A549 (cell line): ENCODE measurements around the gene CYP4F3. TPM values are rescaled to one million over a fixed set of nuclear protein-coding genes. Genes with fewer than 3 reads are reported as not detected.

ENCODE experiments used
- ATAC-seq, 2 experiments: fragments of 200-7000 bp in 1 of 2; fragments of >200 bp in 1 of 2; cut with Nextera tagmentation in 1 of 2; cut with Tn5 transposase in 1 of 2; 3 replicates each; pipeline versions ENCODE4 v1.8.0 to v1.9.1; 2018 to 2020; ENCODE audit warnings: mild to moderate bottlenecking in 1 of 2, moderate library complexity in 1 of 2
- CTCF ChIA-PET: fragments of 300-600 bp; sonication (Branson Sonifier 250); formaldehyde crosslinking; extraction: SDS; loops from one replicate; lab custom pipeline; 2021; ENCODE audit warnings: antibody characterized with exemption, inconsistent platforms; lab: Yijun Ruan, JAX
- POLR2A ChIA-PET: fragments of 350-600 bp; formaldehyde crosslinking; extraction: SDS; loops from one replicate; lab custom pipeline; 2021; ENCODE audit warnings: antibody characterized with exemption, inconsistent platforms; lab: Yijun Ruan, JAX
- DNase-seq, 2 experiments: peaks; one replicate each; pipeline versions ENCODE4 v3.0.0 to v3.0.0-alpha.2; 2011 to 2016; ENCODE audit warnings: low read depth in 1 of 2, low spot score in 1 of 2
- FAIRE-seq: peaks from 2 replicates; lab custom pipeline; 2011; peaks lifted over from hg19 to GRCh38; lab: Jason Lieb, UNC
- H3K27ac ChIP-seq, 2 experiments: fragments of >200 bp; sonication (Bioruptor Twin); formaldehyde crosslinking; 3 replicates each; pipeline ENCODE4 v1.5.1; 2016 to 2017
- H3K4me1 ChIP-seq: fragments of >200 bp; sonication (Bioruptor Twin); formaldehyde crosslinking; 3 replicates; pipeline ENCODE4 v1.6.1; 2016
- H3K4me2 ChIP-seq: fragments of >200 bp; sonication (Bioruptor Twin); formaldehyde crosslinking; 3 replicates; pipeline ENCODE4 v1.6.1; 2016
- H3K4me3 ChIP-seq: fragments of >200 bp; sonication (Bioruptor Twin); formaldehyde crosslinking; 3 replicates; pipeline ENCODE4 v1.5.1; 2016
- H3K9me3 ChIP-seq: fragments of >200 bp; sonication (Bioruptor Twin); formaldehyde crosslinking; 3 replicates; pipeline ENCODE4 v1.6.1; 2016
- CBX8 ChIP-seq: fragments of 200-600 bp; sonication (generic); IDR thresholded peaks from 2 replicates; pipeline ENCODE4 v1.6.1; 2016
- CHD2 ChIP-seq: fragments of 150-350 bp; IDR thresholded peaks from 2 replicates; pipeline ENCODE4 v1.6.1; 2014; ENCODE audit warnings: low read length; ENCODE audit not compliant: partially characterized antibody
- EHF ChIP-seq: fragments of 250-450 bp; sonication (Bioruptor Pico); IDR thresholded peaks from 2 replicates; pipeline ENCODE4 v1.5.0; 2020; ENCODE audit warnings: mild to moderate bottlenecking
- EHMT2 ChIP-seq: fragments of 200-600 bp; sonication (generic); IDR thresholded peaks from 2 replicates; pipeline ENCODE4 v1.6.1; 2016; ENCODE audit warnings: antibody characterized with exemption, low read depth, mild to moderate bottlenecking, moderate library complexity
- EP300 ChIP-seq, 2 experiments: fragments of >200 bp; sonication (Bioruptor Twin); formaldehyde crosslinking; IDR thresholded peaks; 2 replicates in 1 of 2; 3 replicates in 1 of 2; pipeline ENCODE4 v1.6.1; 2016 to 2017
- FOSB ChIP-seq: fragments of 250-450 bp; sonication (Bioruptor Pico); IDR thresholded peaks from 2 replicates; pipeline ENCODE4 v1.5.0; 2020; ENCODE audit warnings: mild to moderate bottlenecking, moderate library complexity
- FOSL2 ChIP-seq, 2 experiments: fragments of 450-650 bp in 1 of 2; fragments of >200 bp in 1 of 2; sonication (Bioruptor Twin) in 1 of 2; formaldehyde crosslinking; IDR thresholded peaks; 2 replicates each; pipeline versions ENCODE4 v1.5.0 to v1.6.1; 2016 to 2020; ENCODE audit warnings: mild to moderate bottlenecking in 1 of 2, moderate library complexity in 1 of 2
- FOXS1 ChIP-seq: fragments of 250-450 bp; sonication (Bioruptor Pico); IDR thresholded peaks from 2 replicates; pipeline ENCODE4 v1.5.0; 2020; ENCODE audit warnings: mild to moderate bottlenecking, moderate library complexity
- HDAC2 ChIP-seq: fragments of 200-600 bp; sonication (generic); IDR thresholded peaks from 2 replicates; pipeline ENCODE4 v1.6.1; 2016
- HOXA7 ChIP-seq: fragments of 250-450 bp; sonication (Bioruptor Pico); IDR thresholded peaks from 2 replicates; pipeline ENCODE4 v1.5.0; 2020; ENCODE audit warnings: mild to moderate bottlenecking, moderate library complexity
- HOXB5 ChIP-seq: fragments of 250-450 bp; sonication (Bioruptor Pico); IDR thresholded peaks from 2 replicates; pipeline ENCODE4 v1.5.0; 2020; ENCODE audit warnings: mild to moderate bottlenecking, moderate library complexity
- KDM5A ChIP-seq: fragments of 200-600 bp; sonication (generic); IDR thresholded peaks from 2 replicates; pipeline ENCODE4 v1.6.1; 2016; ENCODE audit warnings: antibody characterized with exemption, mild to moderate bottlenecking
- MAFK ChIP-seq: fragments of 450-650 bp; IDR thresholded peaks from 2 replicates; pipeline ENCODE4 v1.6.1; 2014; ENCODE audit not compliant: partially characterized antibody
- MYC ChIP-seq: IDR thresholded peaks from 2 replicates; pipeline ENCODE4 v1.6.1; 2012; ENCODE audit warnings: mild to moderate bottlenecking, inconsistent platforms, low read length, improper control_type of control experiment, borderline replicate concordance
- NFE2L2 ChIP-seq: fragments of 150-350 bp; conservative IDR thresholded peaks from 2 replicates; pipeline ENCODE4 v1.6.1; 2014; ENCODE audit warnings: low read length
- NPAS2 ChIP-seq: fragments of 250-450 bp; sonication (Bioruptor Pico); IDR thresholded peaks from 2 replicates; pipeline ENCODE4 v1.8.0; 2022; ENCODE audit warnings: mild to moderate bottlenecking, moderate library complexity, borderline replicate concordance
- NR3C1 ChIP-seq: fragments of >200 bp; sonication (Bioruptor Twin); formaldehyde crosslinking; IDR thresholded peaks from 3 replicates; pipeline ENCODE4 v1.6.1; 2017
- PHF8 ChIP-seq: fragments of 200-600 bp; sonication (generic); IDR thresholded peaks from 2 replicates; pipeline ENCODE4 v1.6.1; 2016; ENCODE audit warnings: low read depth, mild to moderate bottlenecking, antibody characterized with exemption, moderate library complexity, borderline replicate concordance
- POLR2AphosphoS2 ChIP-seq: conservative IDR thresholded peaks from 2 replicates; pipeline ENCODE4 v1.6.1; 2012; ENCODE audit warnings: low read length, improper control_type of control experiment, inconsistent platforms
- RARB ChIP-seq: fragments of 250-450 bp; sonication (Bioruptor Pico); IDR thresholded peaks from 2 replicates; pipeline ENCODE4 v1.8.0; 2021; ENCODE audit warnings: mild to moderate bottlenecking, moderate library complexity
- RFX5 ChIP-seq: fragments of 450-650 bp; IDR thresholded peaks from 2 replicates; pipeline ENCODE4 v1.7.1; 2014; ENCODE audit warnings: antibody characterized with exemption, mild to moderate bottlenecking, moderate library complexity
- SREBF2 ChIP-seq: fragments of 450-650 bp; IDR thresholded peaks from 2 replicates; pipeline ENCODE4 v1.6.1; 2014; ENCODE audit warnings: mild to moderate bottlenecking, moderate library complexity
- ZFP36 ChIP-seq: fragments of 450-650 bp; IDR thresholded peaks from 2 replicates; pipeline ENCODE4 v1.6.1; 2014; ENCODE audit warnings: borderline replicate concordance; ENCODE audit not compliant: partially characterized antibody
- WGBS: methylation state at CpG from one replicate; pipeline ENCODE4 v1.1.6; 2017; ENCODE audit errors: missing lambda C conversion rate; 5-methylcytosine and 5-hydroxymethylcytosine counted together
- polyA plus RNA-seq, 4 experiments: library from polyadenylated mRNA; depleted of rRNA in 3 of 4; stranded (reverse); fragments of >200 nt; fragmentation: RNase III in 1 of 4; extraction: RNeasy Plus Mini Kit Qiagen cat#74134 plus additional on column Dnase treatment in 1 of 4; gene quantifications; 2 replicates in 3 of 4; 3 replicates in 1 of 4; pipeline ENCODE4 v1.2.3, GENCODE V29; 2011 to 2017
- TF ChIP-seq, protein P1 (sequence below): fragments of >200 bp; sonication (Bioruptor Twin); formaldehyde crosslinking; IDR thresholded peaks from 3 replicates; pipeline ENCODE4 v1.5.1; 2016
- TF ChIP-seq, protein P2 (sequence below): IDR thresholded peaks from 2 replicates; pipeline ENCODE4 v1.6.1; 2012
- TF ChIP-seq, protein P3 (sequence below): fragments of 450-650 bp; IDR thresholded peaks from 2 replicates; pipeline ENCODE4 v1.6.1; 2014; ENCODE audit warnings: antibody characterized with exemption
- TF ChIP-seq, protein P4 (sequence below): fragments of 250-450 bp; sonication (Bioruptor Pico); IDR thresholded peaks from 2 replicates; pipeline ENCODE4 v1.5.0; 2020; ENCODE audit warnings: low read depth, mild to moderate bottlenecking, moderate library complexity

The CYP4F3 gene
- polyA plus RNA-seq, 2 of the 4 experiments (the other 2 are of a cell fraction) = 8.9 to 33.2 TPM

DNA sequence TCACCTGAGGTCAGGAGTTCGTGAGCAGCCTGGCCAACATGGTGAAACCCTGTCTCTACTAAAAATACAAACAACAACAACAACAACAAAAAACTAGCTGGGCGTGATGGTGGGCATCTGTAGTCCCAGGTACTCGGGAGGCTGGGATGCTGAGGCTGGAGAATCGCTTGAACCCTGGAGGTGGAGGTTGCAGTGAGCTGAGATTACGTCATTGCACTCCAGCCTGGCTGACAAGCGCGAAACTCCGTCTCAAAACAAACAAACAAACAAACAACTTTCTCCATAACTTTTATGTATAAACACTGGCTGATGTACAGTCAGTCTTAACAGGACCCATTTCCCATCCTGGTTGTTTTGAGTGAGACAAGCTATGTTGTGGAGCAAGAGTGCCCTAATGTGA is 31.4 kb upstream of the CYP4F3 start:
- ChIA-PET POLR2A (no interaction called here), CTCF (interaction anchor here (1.6 kb wide), 1 partner anchor 20 kb away, joined by 7 read pairs; no protein-coding TSS in a partner anchor)
- ATAC-seq (no peak), DNase-seq (no peak), FAIRE-seq (no peak)
- TF ChIP-seq NPAS2 (CRISPR knock-in tag) (no peak), HOXB5 (CRISPR knock-in tag) (no peak), EHF (CRISPR knock-in tag) (no peak), CBX8 (no peak), SREBF2 (no peak), MAFK (no peak), FOSB (CRISPR knock-in tag) (no peak), KDM5A (no peak), EP300 (IDR thresholded peaks at IDR 0.05) (no peak), CHD2 (no peak)
- TF ChIP-seq, protein P1, sequence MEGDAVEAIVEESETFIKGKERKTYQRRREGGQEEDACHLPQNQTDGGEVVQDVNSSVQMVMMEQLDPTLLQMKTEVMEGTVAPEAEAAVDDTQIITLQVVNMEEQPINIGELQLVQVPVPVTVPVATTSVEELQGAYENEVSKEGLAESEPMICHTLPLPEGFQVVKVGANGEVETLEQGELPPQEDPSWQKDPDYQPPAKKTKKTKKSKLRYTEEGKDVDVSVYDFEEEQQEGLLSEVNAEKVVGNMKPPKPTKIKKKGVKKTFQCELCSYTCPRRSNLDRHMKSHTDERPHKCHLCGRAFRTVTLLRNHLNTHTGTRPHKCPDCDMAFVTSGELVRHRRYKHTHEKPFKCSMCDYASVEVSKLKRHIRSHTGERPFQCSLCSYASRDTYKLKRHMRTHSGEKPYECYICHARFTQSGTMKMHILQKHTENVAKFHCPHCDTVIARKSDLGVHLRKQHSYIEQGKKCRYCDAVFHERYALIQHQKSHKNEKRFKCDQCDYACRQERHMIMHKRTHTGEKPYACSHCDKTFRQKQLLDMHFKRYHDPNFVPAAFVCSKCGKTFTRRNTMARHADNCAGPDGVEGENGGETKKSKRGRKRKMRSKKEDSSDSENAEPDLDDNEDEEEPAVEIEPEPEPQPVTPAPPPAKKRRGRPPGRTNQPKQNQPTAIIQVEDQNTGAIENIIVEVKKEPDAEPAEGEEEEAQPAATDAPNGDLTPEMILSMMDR = no peak
- TF ChIP-seq, protein P2, sequence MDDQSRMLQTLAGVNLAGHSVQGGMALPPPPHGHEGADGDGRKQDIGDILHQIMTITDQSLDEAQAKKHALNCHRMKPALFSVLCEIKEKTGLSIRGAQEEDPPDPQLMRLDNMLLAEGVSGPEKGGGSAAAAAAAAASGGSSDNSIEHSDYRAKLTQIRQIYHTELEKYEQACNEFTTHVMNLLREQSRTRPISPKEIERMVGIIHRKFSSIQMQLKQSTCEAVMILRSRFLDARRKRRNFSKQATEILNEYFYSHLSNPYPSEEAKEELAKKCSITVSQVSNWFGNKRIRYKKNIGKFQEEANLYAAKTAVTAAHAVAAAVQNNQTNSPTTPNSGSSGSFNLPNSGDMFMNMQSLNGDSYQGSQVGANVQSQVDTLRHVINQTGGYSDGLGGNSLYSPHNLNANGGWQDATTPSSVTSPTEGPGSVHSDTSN = no peak
- H3K4me2 ChIP-seq = no peak overlapping the region
- no peak overlapping the region for H3K4me3 ChIP-seq
- H3K9me3 ChIP-seq = no peaks in the 10 kb centered on the region
- WGBS = 29% methylated on average over 7 of the region's 8 CpGs
- no peaks in the 10 kb centered on the region for H3K4me1 ChIP-seq
- H3K27ac ChIP-seq = no peak overlapping the region

DNA sequence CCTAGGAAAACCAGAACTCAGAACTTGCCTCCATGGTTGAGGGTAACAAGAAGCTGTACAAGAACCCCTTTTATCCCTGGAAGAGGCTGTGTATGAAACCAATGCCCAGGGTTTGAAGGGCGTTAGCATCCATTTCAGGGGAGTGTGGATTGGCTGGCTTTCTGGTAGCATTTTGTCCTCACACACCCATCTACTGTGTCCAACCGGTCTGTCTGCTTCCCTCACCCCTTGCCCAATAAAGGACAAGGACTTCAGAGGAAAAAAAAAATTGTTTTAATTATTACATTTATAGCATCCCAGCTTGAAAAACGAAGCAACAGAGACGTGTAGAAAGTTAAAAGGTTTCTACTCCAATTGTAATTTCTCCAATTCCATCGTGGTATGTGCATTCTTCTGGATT is 28.4 kb upstream of the CYP4F3 start:
- POLR2A ChIA-PET = no interaction called here
- WGBS = 8% methylated on average over 5 of the region's 5 CpGs
- H3K4me3 ChIP-seq = no peak overlapping the region
- no peak overlapping the region for H3K27ac ChIP-seq
- DNase-seq = no peak
- CTCF ChIA-PET = no interaction called here
- FAIRE-seq = no peak
- TF ChIP-seq NR3C1 = no peak
- H3K4me2 ChIP-seq = no peak overlapping the region
- H3K9me3 ChIP-seq = no peaks in the 10 kb centered on the region
- ATAC-seq = no peak
- no peaks in the 10 kb centered on the region for H3K4me1 ChIP-seq

DNA sequence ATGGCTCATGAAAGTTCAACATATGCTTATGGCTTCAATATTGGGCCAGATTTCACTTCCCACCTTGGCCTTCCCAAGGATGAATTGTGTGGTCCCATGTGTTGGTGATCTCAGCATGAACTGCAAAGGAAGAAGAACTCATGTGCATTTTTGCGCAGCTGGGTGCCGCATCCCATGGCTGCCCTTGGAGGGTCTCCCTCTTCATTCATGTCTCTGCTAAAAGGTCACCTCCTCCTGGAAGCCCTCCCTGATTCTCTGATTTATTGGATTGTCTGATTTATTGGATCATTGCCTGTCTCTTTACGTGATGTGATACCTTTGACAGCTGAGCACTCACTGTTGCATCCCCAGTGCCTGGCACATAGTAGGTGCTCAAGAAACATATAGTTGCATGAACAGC is 27.4 kb upstream of the CYP4F3 start:
- DNase-seq = no peak
- TF ChIP-seq RARB (CRISPR knock-in tag) (no peak), ZFP36 (peak; percentile 33), POLR2AphosphoS2 (no peak)
- TF ChIP-seq, all 56 proteins: peak for 1
- ChIA-PET POLR2A (no interaction called here), CTCF (no interaction called here)
- Histone ChIP-seq H3K4me3 (no peak overlapping the region), H3K4me1 (no peaks in the 10 kb centered on the region), H3K27ac (no peak overlapping the region), H3K9me3 (no peaks in the 10 kb centered on the region), H3K4me2 (no peak overlapping the region)
- ATAC-seq = no peak
- 78% methylated on average over 3 of the region's 3 CpGs for WGBS
- no peak for FAIRE-seq

DNA sequence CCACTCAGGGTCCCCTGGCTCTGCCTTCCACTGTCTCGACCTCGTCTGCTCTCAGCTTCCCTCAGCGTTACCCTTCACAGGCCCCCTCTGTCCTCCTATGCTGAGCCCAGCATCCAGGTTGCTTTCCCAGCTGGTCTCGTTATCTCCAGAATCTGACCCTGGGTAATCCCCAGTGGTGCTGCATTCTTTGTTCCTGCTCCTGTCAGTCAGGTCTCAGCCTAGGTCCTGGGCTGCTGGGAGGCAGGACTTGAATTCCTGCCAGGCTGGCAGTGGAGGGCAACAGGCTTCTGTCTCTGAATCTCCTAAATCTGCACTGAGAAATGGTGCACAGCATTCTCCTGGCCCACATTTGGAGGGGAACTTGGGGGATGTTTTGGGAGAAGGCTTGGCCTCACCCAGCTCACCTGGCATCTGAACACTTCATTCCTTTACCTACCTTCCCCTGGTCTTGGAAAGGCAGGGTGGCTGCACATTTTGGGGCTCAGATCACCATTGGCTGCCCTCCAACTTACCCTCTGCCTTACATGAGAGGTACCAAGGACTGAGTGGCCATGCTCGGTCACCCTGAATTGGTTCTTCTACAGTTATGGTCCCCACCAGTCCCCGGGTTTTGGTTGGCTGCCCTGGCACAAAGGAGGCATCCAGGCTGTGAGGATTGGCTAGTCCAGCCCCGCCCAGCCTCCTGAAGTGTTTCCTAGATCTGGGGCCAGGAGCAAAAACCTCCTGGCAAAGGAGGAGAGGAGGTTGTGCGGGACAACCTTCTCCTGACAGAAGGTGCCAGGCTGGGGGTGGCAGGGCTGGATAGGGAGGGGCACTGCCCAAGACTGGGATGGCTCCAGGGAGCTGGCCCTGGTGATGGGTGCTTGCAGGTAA is 26.0 kb upstream of the CYP4F3 start, which contains the start of gene CYP4F8:
CYP4F8 (plus strand) TSS at position 712 of the 873 bp plus-strand sequence. CDS start 399 bp downstream, outside the sequence.
- Histone ChIP-seq H3K4me2 (no peak within 1 kb of the TSS), H3K9me3 (no peaks in the 10 kb centered on the region), H3K4me1 (no peaks in the 10 kb centered on the region), H3K4me3 (no peak within 1 kb of the TSS), H3K27ac (no peak within 1 kb of the TSS)
- 33% methylated on average over 5 of the region's 8 CpGs for WGBS
- ATAC-seq = no peak; a peak in 1 of 6 replicates
- CTCF ChIA-PET = interaction anchor here (0.6 kb wide), 1 partner anchor 654 kb away, joined by 3 read pairs; no protein-coding TSS in a partner anchor
- FAIRE-seq = no peak
- no peak for DNase-seq
- POLR2A ChIA-PET = no interaction called here
- TF ChIP-seq FOSL2 (IDR thresholded peaks at IDR 0.05) (no peak), FOSL2 (CRISPR knock-in tag; IDR thresholded peaks at IDR 0.05) (no peak), RFX5 (no peak), HDAC2 (no peak), KDM5A (no peak), EHMT2 (no peak), PHF8 (no peak), FOSB (CRISPR knock-in tag) (no peak), FOXS1 (CRISPR knock-in tag) (no peak), RARB (CRISPR knock-in tag) (no peak), NFE2L2 (no peak), MYC (no peak), HOXA7 (CRISPR knock-in tag) (no peak), EHF (CRISPR knock-in tag) (no peak)
- TF ChIP-seq, protein P3, sequence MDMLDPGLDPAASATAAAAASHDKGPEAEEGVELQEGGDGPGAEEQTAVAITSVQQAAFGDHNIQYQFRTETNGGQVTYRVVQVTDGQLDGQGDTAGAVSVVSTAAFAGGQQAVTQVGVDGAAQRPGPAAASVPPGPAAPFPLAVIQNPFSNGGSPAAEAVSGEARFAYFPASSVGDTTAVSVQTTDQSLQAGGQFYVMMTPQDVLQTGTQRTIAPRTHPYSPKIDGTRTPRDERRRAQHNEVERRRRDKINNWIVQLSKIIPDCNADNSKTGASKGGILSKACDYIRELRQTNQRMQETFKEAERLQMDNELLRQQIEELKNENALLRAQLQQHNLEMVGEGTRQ = no peak
- TF ChIP-seq, protein P4, sequence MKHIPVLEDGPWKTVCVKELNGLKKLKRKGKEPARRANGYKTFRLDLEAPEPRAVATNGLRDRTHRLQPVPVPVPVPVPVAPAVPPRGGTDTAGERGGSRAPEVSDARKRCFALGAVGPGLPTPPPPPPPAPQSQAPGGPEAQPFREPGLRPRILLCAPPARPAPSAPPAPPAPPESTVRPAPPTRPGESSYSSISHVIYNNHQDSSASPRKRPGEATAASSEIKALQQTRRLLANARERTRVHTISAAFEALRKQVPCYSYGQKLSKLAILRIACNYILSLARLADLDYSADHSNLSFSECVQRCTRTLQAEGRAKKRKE (CRISPR knock-in tag) = no peak
